SK-N-SH (cell line): ENCODE results near the gene BLZF1. TPM values are rescaled to one million over a fixed set of nuclear protein-coding genes. Genes with fewer than 3 reads are reported as not detected.

Experiments used
- CTCF ChIA-PET: fragments of 300-600, 350-600 bp; formaldehyde crosslinking; extraction: SDS; loops from one replicate; lab custom pipeline; 2021; lab: Yijun Ruan, JAX
- POLR2A ChIA-PET: fragments of 350-600 bp; sonication (Branson Sonifier 250); formaldehyde crosslinking; extraction: SDS; loops from one replicate; lab custom pipeline; 2020; ENCODE audit warnings: antibody characterized with exemption, inconsistent platforms; lab: Yijun Ruan, JAX
- DNase-seq: peaks from one replicate; pipeline ENCODE4 v3.0.0; 2012
- H2AFZ ChIP-seq: fragments of 200-600 bp; sonication (generic); 2 replicates; pipeline ENCODE4 v1.8.1; 2016; ENCODE audit warnings: antibody characterized with exemption, mild to moderate bottlenecking, low read depth
- H3F3A ChIP-seq: fragments of 200-600 bp; sonication (generic); replicated peaks from 2 replicates; pipeline ENCODE3; 2016; ENCODE audit warnings: antibody characterized with exemption, mild to moderate bottlenecking; ENCODE audit not compliant: insufficient read depth
- H3K27ac ChIP-seq, 2 experiments: fragments of 200-500 bp in 1 of 2; fragments of 200-600 bp in 1 of 2; sonication (Bioruptor generic) in 1 of 2; sonication (generic), shearing (Covaris generic) in 1 of 2; 2 replicates each; pipeline versions ENCODE4 v1.5.1 to v1.6.1; 2014 to 2016; ENCODE audit warnings: low read depth in 2 of 2, inconsistent platforms in 1 of 2, low read length in 1 of 2, mild to moderate bottlenecking in 1 of 2, mixed read lengths in 1 of 2
- H3K27me3 ChIP-seq: fragments of 200-600 bp; sonication (generic), shearing (Covaris generic); 2 replicates; pipeline ENCODE4 v1.6.1; 2016; ENCODE audit warnings: mixed run types; ENCODE audit not compliant: insufficient read depth
- H3K36me3 ChIP-seq, 2 experiments: fragments of 200-500 bp in 1 of 2; fragments of 200-600 bp in 1 of 2; sonication (Bioruptor generic) in 1 of 2; sonication (generic) in 1 of 2; replicated peaks in 1 of 2; 2 replicates each; pipeline versions ENCODE3 to v1.5.1; 2014 to 2016; ENCODE audit warnings: low read length in 1 of 2, mild to moderate bottlenecking in 1 of 2; ENCODE audit not compliant: insufficient read depth in 2 of 2, control insufficient read depth in 1 of 2
- H3K4me1 ChIP-seq, 2 experiments: fragments of 200-500 bp in 1 of 2; fragments of 200-600 bp in 1 of 2; sonication (Bioruptor generic) in 1 of 2; sonication (generic), shearing (Covaris generic) in 1 of 2; 2 replicates each; pipeline versions ENCODE4 v1.5.1 to v1.6.1; 2014 to 2016; ENCODE audit warnings: low read depth in 1 of 2, low read length in 1 of 2, mixed run types in 1 of 2; ENCODE audit not compliant: insufficient read depth in 2 of 2, control insufficient read depth in 1 of 2
- H3K4me2 ChIP-seq: fragments of 200-600 bp; sonication (generic), shearing (Covaris generic); 2 replicates; pipeline ENCODE4 v1.6.1; 2017; ENCODE audit warnings: mixed run types
- H3K4me3 ChIP-seq, 2 experiments: fragments of 200-500 bp in 1 of 2; fragments of 200-600 bp in 1 of 2; sonication (Bioruptor generic) in 1 of 2; sonication (generic), shearing (Covaris generic) in 1 of 2; 2 replicates each; pipeline versions ENCODE4 v1.5.1 to v1.8.1; 2014 to 2016; ENCODE audit warnings: low read depth in 2 of 2, inconsistent platforms in 1 of 2, low read length in 1 of 2, mild to moderate bottlenecking in 1 of 2, mixed read lengths in 1 of 2, moderate library complexity in 1 of 2
- H3K79me2 ChIP-seq: fragments of 200-600 bp; sonication (generic); 2 replicates; pipeline ENCODE4 v1.8.1; 2017; ENCODE audit warnings: mild to moderate bottlenecking; ENCODE audit not compliant: insufficient read depth
- H3K9ac ChIP-seq: fragments of 200-600 bp; sonication (generic); 2 replicates; pipeline ENCODE4 v1.6.1; 2017; ENCODE audit warnings: mixed run types
- H3K9me2 ChIP-seq: fragments of 200-600 bp; sonication (generic); 2 replicates; pipeline ENCODE4 v1.6.1; 2017; ENCODE audit warnings: mixed run types
- H3K9me3 ChIP-seq: fragments of 200-600 bp; sonication (generic); 2 replicates; pipeline ENCODE4 v1.6.1; 2017; ENCODE audit warnings: mixed run types, mild to moderate bottlenecking, moderate library complexity
- H4K20me1 ChIP-seq: fragments of 200-600 bp; sonication (generic); 2 replicates; pipeline ENCODE4 v1.6.1; 2017; ENCODE audit warnings: mild to moderate bottlenecking, mixed run types; ENCODE audit not compliant: insufficient read depth
- CHD2 ChIP-seq: fragments of 150-350 bp; IDR thresholded peaks from 2 replicates; pipeline ENCODE4 v1.6.1; 2018; ENCODE audit warnings: low read length; ENCODE audit not compliant: partially characterized antibody
- EP300 ChIP-seq, 2 experiments: IDR thresholded peaks; 2 replicates each; pipeline versions ENCODE4 v1.4.0 to v1.6.1; 2012; ENCODE audit warnings: borderline replicate concordance in 1 of 2, low read depth in 1 of 2, low read length in 1 of 2
- FOXJ3 ChIP-seq: sonication (generic); formaldehyde crosslinking; IDR thresholded peaks from 2 replicates; pipeline ENCODE4 v1.5.1; 2020; ENCODE audit warnings: mild to moderate bottlenecking, missing genetic modification reagents
- FOXM1 ChIP-seq: IDR thresholded peaks from 2 replicates; pipeline ENCODE4 v1.4.0; 2012; ENCODE audit warnings: low read depth, mild to moderate bottlenecking
- JUND ChIP-seq: IDR thresholded peaks from 2 replicates; pipeline ENCODE4 v1.4.0; 2012
- MEF2A ChIP-seq: IDR thresholded peaks from 2 replicates; pipeline ENCODE4 v1.4.0; 2012; ENCODE audit warnings: low read depth, borderline replicate concordance
- MXI1 ChIP-seq: IDR thresholded peaks from 2 replicates; pipeline ENCODE4 v1.6.1; 2012; ENCODE audit warnings: mild to moderate bottlenecking, low read depth, low read length, improper control_type of control experiment
- RAD21 ChIP-seq: IDR thresholded peaks from 2 replicates; pipeline ENCODE4 v1.6.1; 2012; ENCODE audit warnings: mild to moderate bottlenecking, low read length
- RCOR1 ChIP-seq: fragments of 150-350 bp; IDR thresholded peaks from 2 replicates; pipeline ENCODE4 v1.6.1; 2017; ENCODE audit warnings: antibody characterized with exemption, low read length
- RXRA ChIP-seq: IDR thresholded peaks from 2 replicates; pipeline ENCODE4 v1.4.0; 2012; ENCODE audit warnings: low read depth, mild to moderate bottlenecking, borderline replicate concordance
- TAF1 ChIP-seq: IDR thresholded peaks from 2 replicates; pipeline ENCODE4 v1.6.1; 2012; ENCODE audit warnings: low read depth, mild to moderate bottlenecking, low read length, moderate library complexity, borderline replicate concordance
- TCF12 ChIP-seq: IDR thresholded peaks from 2 replicates; pipeline ENCODE4 v1.4.0; 2012
- TEAD4 ChIP-seq: IDR thresholded peaks from 2 replicates; pipeline ENCODE4 v1.4.0; 2012; ENCODE audit warnings: mild to moderate bottlenecking, borderline replicate concordance; ENCODE audit not compliant: insufficient read depth
- YY1 ChIP-seq: IDR thresholded peaks from 2 replicates; pipeline ENCODE4 v1.4.0; 2012; ENCODE audit warnings: low read depth, mild to moderate bottlenecking
- WGBS: methylation state at CpG from one replicate; pipeline ENCODE4 v1.1.6; 2017; ENCODE audit warnings: low lambda C conversion rate; 5-methylcytosine and 5-hydroxymethylcytosine counted together
- polyA plus RNA-seq, 3 experiments: library from polyadenylated mRNA; depleted of rRNA; stranded (reverse); fragments of >200 nt; gene quantifications; 2 replicates each; pipeline ENCODE4 v1.2.3, GENCODE V29; 2012
- TF ChIP-seq, protein P1 (sequence below): fragments of 150-350 bp; IDR thresholded peaks from 2 replicates; pipeline ENCODE4 v1.6.1; 2016; ENCODE audit warnings: mild to moderate bottlenecking, low read depth, low read length
- TF ChIP-seq, protein P2 (sequence below): IDR thresholded peaks from 2 replicates; pipeline ENCODE4 v1.4.0; 2012; ENCODE audit warnings: low read depth, borderline replicate concordance
- TF ChIP-seq, protein P3 (sequence below): IDR thresholded peaks from 2 replicates; pipeline ENCODE4 v1.4.0; 2012; ENCODE audit warnings: low read depth, borderline replicate concordance
- TF ChIP-seq, protein P4 (sequence below): fragments of 150-350 bp; IDR thresholded peaks from 2 replicates; pipeline ENCODE4 v1.6.1; 2017; ENCODE audit warnings: antibody characterized with exemption, low read length, low read depth, borderline replicate concordance
- TF ChIP-seq, protein P5 (sequence below): fragments of 200-600 bp; sonication (generic); IDR thresholded peaks from 2 replicates; pipeline ENCODE4 v1.6.1; 2017; ENCODE audit warnings: antibody characterized with exemption, mild to moderate bottlenecking, moderate library complexity

Gene BLZF1, protein sequence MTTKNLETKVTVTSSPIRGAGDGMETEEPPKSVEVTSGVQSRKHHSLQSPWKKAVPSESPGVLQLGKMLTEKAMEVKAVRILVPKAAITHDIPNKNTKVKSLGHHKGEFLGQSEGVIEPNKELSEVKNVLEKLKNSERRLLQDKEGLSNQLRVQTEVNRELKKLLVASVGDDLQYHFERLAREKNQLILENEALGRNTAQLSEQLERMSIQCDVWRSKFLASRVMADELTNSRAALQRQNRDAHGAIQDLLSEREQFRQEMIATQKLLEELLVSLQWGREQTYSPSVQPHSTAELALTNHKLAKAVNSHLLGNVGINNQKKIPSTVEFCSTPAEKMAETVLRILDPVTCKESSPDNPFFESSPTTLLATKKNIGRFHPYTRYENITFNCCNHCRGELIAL
- polyA plus RNA-seq (2012; rRNA removed), result 9.5 and 16.0 TPM in 2 replicates
- 16.9 and 22.2 TPM in 2 replicates for polyA plus RNA-seq (2012; cell fraction: cytosol; rRNA removed)
- polyA plus RNA-seq (2012; cell fraction: nucleus; rRNA removed), result 8.8 and 21.0 TPM in 2 replicates

DNA sequence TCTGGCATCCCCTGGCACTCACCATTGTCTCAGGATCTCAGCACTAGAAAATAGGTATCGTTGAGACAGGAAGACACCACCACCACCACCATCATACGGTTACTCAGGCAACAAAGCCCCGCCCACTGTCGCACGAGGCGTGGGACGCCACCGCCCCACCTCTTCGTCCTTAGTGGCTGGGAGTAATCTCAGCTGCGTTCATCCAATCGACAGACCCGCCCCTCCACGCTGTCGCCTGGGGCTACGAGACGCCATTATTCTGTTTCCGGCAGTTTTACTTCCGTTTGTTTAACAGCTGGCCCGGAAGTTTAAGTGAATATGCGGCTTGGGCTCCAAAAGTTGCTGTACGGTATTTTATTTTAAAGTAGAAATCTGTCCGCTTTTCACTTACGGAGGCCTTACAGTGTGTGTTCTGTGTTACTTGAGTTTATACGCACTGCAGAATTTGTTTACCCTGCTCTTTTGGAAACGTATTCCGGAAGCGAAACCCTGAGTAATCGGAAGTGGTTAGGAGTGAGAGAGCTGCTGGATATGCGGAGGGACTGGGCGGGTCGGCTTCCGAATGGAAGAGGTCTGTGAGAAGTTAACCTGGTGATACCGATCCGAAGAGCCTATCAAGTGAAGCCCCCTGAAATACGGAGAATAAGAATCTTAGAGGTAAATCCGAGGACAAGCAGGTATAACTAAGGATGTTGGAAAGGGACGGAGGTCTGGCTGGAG, at the start of gene BLZF1, which contains the start of gene NME7:
Gene BLZF1, plus strand, starts transcription at position 510 of the 720 bp plus-strand sequence. CDS start 1,328 bp downstream, outside the sequence.
Gene NME7, minus strand, starts transcription at position 112 of the 720 bp plus-strand sequence. Its CDS starts 87 bp downstream, at position 25.
- DNase-seq, result peak; percentile 84
- Histone ChIP-seq H3K9ac (peak within 1 kb of the TSS; percentile 75), H3K9me2 (no peaks in the 10 kb centered on the region), H3K4me2 (peak within 1 kb of the TSS; percentile 79), H4K20me1 (no peaks in the 10 kb centered on the region), H3K9me3 (no peaks in the 10 kb centered on the region), H3K27ac (peak within 1 kb of the TSS; percentile 90 to 98), H3F3A (peaks cover 6% of the 10 kb centered on the region), H3K36me3 (peaks cover 28 to 39% of the 10 kb centered on the region in 2 experiments), H3K79me2 (peaks cover 87% of the 10 kb centered on the region), H3K4me3 (peak within 1 kb of the TSS; percentile 84 to 96), H3K4me1 (peaks cover 7 to 25% of the 10 kb centered on the region in 2 experiments; a peak in 3 of 4 replicates), H2AFZ (peak within 1 kb of the TSS; percentile 95), H3K27me3 (no peaks in the 10 kb centered on the region)
- CTCF ChIA-PET, result interaction anchor here (0.6 to 2.1 kb wide), 13 partner anchors 8 to 1025 kb away, joined by 3 to 12 read pairs (median 3); no protein-coding TSS in a partner anchor
- POLR2A ChIA-PET, result interaction anchor here (0.5 to 1.7 kb wide), 6 partner anchors 12 to 262 kb away, joined by 3 to 5 read pairs (median 3); partner anchors contain the start of genes CCDC181 and SLC19A2
- 2% methylated on average over 36 of the region's 37 CpGs for WGBS
- TF ChIP-seq TCF12 (peak; percentile 27; the same call in 1 of the 2 replicates), MXI1 (peak; percentile 89), MEF2A (no peak), FOXJ3 (CRISPR knock-in tag) (no peak), RCOR1 (peak; percentile 83; the same call in 1 of the 2 replicates), TAF1 (0 out of 2 replicates have a peak, but pooled peaks have one; percentile 53), CHD2 (peak; percentile 52), RAD21 (no peak), TEAD4 (no peak), YY1 (peak; percentile 69), EP300 (IDR thresholded peaks at IDR 0.05; ENCODE audit: borderline replicate concordance in 1 of 2, low read depth in 1 of 2, low read length in 1 of 2) (no peak), JUND (peak; percentile 32; the same call in 1 of the 2 replicates), RXRA (no peak), FOXM1 (no peak)
- TF ChIP-seq, protein P1, sequence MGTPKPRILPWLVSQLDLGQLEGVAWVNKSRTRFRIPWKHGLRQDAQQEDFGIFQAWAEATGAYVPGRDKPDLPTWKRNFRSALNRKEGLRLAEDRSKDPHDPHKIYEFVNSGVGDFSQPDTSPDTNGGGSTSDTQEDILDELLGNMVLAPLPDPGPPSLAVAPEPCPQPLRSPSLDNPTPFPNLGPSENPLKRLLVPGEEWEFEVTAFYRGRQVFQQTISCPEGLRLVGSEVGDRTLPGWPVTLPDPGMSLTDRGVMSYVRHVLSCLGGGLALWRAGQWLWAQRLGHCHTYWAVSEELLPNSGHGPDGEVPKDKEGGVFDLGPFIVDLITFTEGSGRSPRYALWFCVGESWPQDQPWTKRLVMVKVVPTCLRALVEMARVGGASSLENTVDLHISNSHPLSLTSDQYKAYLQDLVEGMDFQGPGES, result no peak
- TF ChIP-seq, protein P2, sequence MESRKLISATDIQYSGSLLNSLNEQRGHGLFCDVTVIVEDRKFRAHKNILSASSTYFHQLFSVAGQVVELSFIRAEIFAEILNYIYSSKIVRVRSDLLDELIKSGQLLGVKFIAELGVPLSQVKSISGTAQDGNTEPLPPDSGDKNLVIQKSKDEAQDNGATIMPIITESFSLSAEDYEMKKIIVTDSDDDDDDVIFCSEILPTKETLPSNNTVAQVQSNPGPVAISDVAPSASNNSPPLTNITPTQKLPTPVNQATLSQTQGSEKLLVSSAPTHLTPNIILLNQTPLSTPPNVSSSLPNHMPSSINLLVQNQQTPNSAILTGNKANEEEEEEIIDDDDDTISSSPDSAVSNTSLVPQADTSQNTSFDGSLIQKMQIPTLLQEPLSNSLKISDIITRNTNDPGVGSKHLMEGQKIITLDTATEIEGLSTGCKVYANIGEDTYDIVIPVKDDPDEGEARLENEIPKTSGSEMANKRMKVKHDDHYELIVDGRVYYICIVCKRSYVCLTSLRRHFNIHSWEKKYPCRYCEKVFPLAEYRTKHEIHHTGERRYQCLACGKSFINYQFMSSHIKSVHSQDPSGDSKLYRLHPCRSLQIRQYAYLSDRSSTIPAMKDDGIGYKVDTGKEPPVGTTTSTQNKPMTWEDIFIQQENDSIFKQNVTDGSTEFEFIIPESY, result 0 out of 2 replicates have a peak, but pooled peaks have one; percentile 25
- TF ChIP-seq, protein P3, sequence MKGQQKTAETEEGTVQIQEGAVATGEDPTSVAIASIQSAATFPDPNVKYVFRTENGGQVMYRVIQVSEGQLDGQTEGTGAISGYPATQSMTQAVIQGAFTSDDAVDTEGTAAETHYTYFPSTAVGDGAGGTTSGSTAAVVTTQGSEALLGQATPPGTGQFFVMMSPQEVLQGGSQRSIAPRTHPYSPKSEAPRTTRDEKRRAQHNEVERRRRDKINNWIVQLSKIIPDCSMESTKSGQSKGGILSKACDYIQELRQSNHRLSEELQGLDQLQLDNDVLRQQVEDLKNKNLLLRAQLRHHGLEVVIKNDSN, result no peak
- TF ChIP-seq, protein P4, sequence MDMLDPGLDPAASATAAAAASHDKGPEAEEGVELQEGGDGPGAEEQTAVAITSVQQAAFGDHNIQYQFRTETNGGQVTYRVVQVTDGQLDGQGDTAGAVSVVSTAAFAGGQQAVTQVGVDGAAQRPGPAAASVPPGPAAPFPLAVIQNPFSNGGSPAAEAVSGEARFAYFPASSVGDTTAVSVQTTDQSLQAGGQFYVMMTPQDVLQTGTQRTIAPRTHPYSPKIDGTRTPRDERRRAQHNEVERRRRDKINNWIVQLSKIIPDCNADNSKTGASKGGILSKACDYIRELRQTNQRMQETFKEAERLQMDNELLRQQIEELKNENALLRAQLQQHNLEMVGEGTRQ, result no peak
- TF ChIP-seq, protein P5, sequence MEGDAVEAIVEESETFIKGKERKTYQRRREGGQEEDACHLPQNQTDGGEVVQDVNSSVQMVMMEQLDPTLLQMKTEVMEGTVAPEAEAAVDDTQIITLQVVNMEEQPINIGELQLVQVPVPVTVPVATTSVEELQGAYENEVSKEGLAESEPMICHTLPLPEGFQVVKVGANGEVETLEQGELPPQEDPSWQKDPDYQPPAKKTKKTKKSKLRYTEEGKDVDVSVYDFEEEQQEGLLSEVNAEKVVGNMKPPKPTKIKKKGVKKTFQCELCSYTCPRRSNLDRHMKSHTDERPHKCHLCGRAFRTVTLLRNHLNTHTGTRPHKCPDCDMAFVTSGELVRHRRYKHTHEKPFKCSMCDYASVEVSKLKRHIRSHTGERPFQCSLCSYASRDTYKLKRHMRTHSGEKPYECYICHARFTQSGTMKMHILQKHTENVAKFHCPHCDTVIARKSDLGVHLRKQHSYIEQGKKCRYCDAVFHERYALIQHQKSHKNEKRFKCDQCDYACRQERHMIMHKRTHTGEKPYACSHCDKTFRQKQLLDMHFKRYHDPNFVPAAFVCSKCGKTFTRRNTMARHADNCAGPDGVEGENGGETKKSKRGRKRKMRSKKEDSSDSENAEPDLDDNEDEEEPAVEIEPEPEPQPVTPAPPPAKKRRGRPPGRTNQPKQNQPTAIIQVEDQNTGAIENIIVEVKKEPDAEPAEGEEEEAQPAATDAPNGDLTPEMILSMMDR, result no peak
